Neutrophil (primary cell): ENCODE results near the gene HOXB5.

ENCODE experiments used
- H3K27ac ChIP-seq: fragments of 200-600 bp; sonication (generic); 2 replicates; pipeline ENCODE4 v1.5.1; 2016; ENCODE audit warnings: mild to moderate bottlenecking, moderate library complexity
- H3K27me3 ChIP-seq: fragments of 200-600 bp; sonication (generic); 2 replicates; pipeline ENCODE4 v1.6.0; 2016; ENCODE audit warnings: mild to moderate bottlenecking
- H3K36me3 ChIP-seq: fragments of 200-600 bp; sonication (generic); 2 replicates; pipeline ENCODE4 v1.5.1; 2017
- H3K4me1 ChIP-seq, 2 experiments: fragments of 200-600 bp in 1 of 2; sonication (generic) in 1 of 2; 1 replicate in 1 of 2; 2 replicates in 1 of 2; pipeline versions ENCODE4 v1.5.1 to v1.6.1; 2013 to 2016; ENCODE audit warnings: low read depth in 1 of 2, low read length in 1 of 2, mild to moderate bottlenecking in 1 of 2, moderate library complexity in 1 of 2; ENCODE audit not compliant: control insufficient read depth in 1 of 2, insufficient read depth in 1 of 2
- H3K4me3 ChIP-seq, 2 experiments: fragments of 200-600 bp in 1 of 2; sonication (generic) in 1 of 2; 1 replicate in 1 of 2; 2 replicates in 1 of 2; pipeline ENCODE4 v1.5.1; 2013 to 2016; ENCODE audit warnings: low read depth in 1 of 2, low read length in 1 of 2, mild to moderate bottlenecking in 1 of 2, moderate library complexity in 1 of 2
- H3K9me3 ChIP-seq: fragments of 200-600 bp; sonication (generic); 2 replicates; pipeline ENCODE4 v1.5.1; 2016
- TF ChIP-seq, protein P1 (sequence below): fragments of 200-600 bp; sonication (generic); IDR thresholded peaks from 2 replicates; pipeline ENCODE4 v1.5.1; 2016; ENCODE audit warnings: antibody characterized with exemption

HOXB5 gene

GRCh38 chr17:48556229-48556575 lies 37.4 kb downstream of the HOXB5 start:
- no peaks in the 10 kb centered on the region for H3K36me3 ChIP-seq
- TF ChIP-seq, protein P1, sequence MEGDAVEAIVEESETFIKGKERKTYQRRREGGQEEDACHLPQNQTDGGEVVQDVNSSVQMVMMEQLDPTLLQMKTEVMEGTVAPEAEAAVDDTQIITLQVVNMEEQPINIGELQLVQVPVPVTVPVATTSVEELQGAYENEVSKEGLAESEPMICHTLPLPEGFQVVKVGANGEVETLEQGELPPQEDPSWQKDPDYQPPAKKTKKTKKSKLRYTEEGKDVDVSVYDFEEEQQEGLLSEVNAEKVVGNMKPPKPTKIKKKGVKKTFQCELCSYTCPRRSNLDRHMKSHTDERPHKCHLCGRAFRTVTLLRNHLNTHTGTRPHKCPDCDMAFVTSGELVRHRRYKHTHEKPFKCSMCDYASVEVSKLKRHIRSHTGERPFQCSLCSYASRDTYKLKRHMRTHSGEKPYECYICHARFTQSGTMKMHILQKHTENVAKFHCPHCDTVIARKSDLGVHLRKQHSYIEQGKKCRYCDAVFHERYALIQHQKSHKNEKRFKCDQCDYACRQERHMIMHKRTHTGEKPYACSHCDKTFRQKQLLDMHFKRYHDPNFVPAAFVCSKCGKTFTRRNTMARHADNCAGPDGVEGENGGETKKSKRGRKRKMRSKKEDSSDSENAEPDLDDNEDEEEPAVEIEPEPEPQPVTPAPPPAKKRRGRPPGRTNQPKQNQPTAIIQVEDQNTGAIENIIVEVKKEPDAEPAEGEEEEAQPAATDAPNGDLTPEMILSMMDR = no peak
- no peak overlapping the region for H3K4me3 ChIP-seq
- H3K27ac ChIP-seq = no peak overlapping the region
- H3K9me3 ChIP-seq = no peaks in the 10 kb centered on the region
- H3K27me3 ChIP-seq = peaks cover 94% of the 10 kb centered on the region
- H3K4me1 ChIP-seq = no peaks in the 10 kb centered on the region

GRCh38 chr17:48555258-48556228 lies 38.0 kb downstream of the HOXB5 start:
- Histone ChIP-seq H3K4me1 (no peaks in the 10 kb centered on the region), H3K27me3 (peaks cover 87% of the 10 kb centered on the region), H3K27ac (no peak overlapping the region), H3K9me3 (no peaks in the 10 kb centered on the region), H3K4me3 (no peak overlapping the region), H3K36me3 (no peaks in the 10 kb centered on the region)
- TF ChIP-seq, protein P1 = no peak

DNA sequence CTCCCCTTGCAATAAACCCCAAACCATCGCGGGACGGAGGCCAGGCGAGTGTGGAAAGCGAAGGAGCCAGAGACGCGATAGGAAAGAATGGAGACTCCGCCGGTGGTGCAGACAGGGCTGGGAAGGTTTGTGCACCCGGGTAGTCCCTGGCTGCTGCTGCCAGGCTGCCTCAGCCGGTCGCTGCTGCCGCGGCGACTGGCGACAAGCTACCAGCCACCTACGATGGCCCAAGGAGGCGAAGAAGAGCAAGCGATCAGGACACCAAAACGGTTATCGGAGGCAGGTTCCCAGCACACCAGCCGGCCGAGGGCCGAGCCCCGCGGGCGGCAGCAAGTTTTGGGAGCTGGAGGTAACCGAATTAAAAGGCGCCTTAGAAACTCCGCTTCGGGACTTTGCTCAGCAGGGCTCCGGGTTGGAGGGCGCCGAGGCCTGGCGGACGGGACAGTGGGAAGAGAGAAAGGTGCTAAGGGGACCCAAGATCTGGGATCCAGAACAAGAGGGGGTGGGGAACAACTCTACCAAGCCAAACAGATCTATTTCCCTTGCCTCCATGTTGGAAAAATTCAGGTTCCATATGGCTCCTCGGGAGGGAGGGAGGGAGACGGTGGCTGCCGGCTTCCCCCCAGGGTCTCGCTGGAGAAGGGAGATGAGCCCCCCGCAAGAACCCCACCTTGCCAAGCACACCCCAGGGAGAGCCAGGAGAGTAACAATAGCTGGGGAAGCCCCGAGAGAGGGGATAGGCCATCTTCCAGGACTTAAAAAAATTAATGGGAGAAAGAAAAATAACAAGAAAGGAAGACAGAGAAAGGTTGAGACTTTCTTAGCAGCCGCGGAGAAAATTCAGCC lies 38.9 kb downstream of the HOXB5 start:
- no peaks in the 10 kb centered on the region for H3K4me1 ChIP-seq
- H3K36me3 ChIP-seq = no peaks in the 10 kb centered on the region
- TF ChIP-seq, protein P1 = no peak
- no peaks in the 10 kb centered on the region for H3K9me3 ChIP-seq
- peaks cover 87% of the 10 kb centered on the region for H3K27me3 ChIP-seq
- no peak overlapping the region for H3K27ac ChIP-seq
- no peak overlapping the region for H3K4me3 ChIP-seq

- Histone ChIP-seq H3K36me3 (no peaks in the 10 kb centered on the region), H3K4me3 (no peak overlapping the region), H3K9me3 (no peaks in the 10 kb centered on the region), H3K27me3 (peaks cover 87% of the 10 kb centered on the region), H3K27ac (no peak overlapping the region), H3K4me1 (no peaks in the 10 kb centered on the region)
- TF ChIP-seq, protein P1 = no peak
Measured at GRCh38 chr17:48553826-48554225, 39.8 kb downstream of the HOXB5 start.

DNA sequence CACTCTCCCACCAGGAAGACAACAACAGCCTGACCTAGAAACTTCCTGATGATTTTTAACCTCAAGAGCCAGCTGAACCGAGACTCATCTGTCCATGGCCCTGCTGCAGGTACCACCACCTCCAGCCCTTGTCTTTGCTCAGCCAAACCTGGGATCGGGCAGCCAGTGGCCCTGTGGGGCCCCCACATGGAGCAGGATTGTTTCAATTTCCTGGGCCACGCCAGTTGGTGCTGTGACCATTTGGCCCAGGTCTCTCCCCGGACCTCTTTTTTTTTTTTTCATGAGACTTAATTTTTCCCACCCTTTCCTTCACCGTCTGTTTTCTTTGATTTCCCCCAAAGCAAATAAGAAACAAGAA lies 40.4 kb downstream of the HOXB5 start:
- Histone ChIP-seq H3K27ac (no peak overlapping the region), H3K27me3 (peaks cover 87% of the 10 kb centered on the region), H3K4me3 (no peak overlapping the region)

More for the DNA sequence above, 40.4 kb downstream of the HOXB5 start:
- Histone ChIP-seq H3K4me1 (no peaks in the 10 kb centered on the region), H3K36me3 (no peaks in the 10 kb centered on the region), H3K9me3 (no peaks in the 10 kb centered on the region)
- TF ChIP-seq, protein P1 = no peak
